Activated naive CD4-positive, alpha-beta T cell treated with anti-CD3 and anti-CD28 coated beads, Interleukin-2, amount 10 ng/mL, durations not matched to agents 7 days and 5 days (primary cell): ENCODE data around the gene MED27.

Source experiments
- CTCF ChIA-PET: fragments of 350-600 bp; sonication (Branson Sonifier 250); formaldehyde crosslinking; loops from one replicate; lab custom pipeline; 2021; ENCODE audit warnings: antibody characterized with exemption; lab: Charles Lee
- DNase-seq: peaks from one replicate; pipeline ENCODE4 v3.0.0-alpha.2; 2020
- H3K27ac Mint-ChIP-seq: one replicate; pipeline ENCODE4 v1.8.0; 2021; ENCODE audit warnings: mild to moderate bottlenecking, moderate library complexity, mixed read lengths
- H3K27me3 Mint-ChIP-seq: one replicate; pipeline ENCODE4 v1.8.0; 2021; ENCODE audit warnings: mild to moderate bottlenecking, mixed read lengths
- H3K36me3 Mint-ChIP-seq: one replicate; pipeline ENCODE4 v1.8.0; 2021; ENCODE audit warnings: mixed read lengths
- H3K4me1 Mint-ChIP-seq: one replicate; pipeline ENCODE4 v1.8.0; 2021; ENCODE audit warnings: mixed read lengths
- H3K4me3 Mint-ChIP-seq: one replicate; pipeline ENCODE4 v1.8.0; 2021; ENCODE audit warnings: mild to moderate bottlenecking, moderate library complexity, mixed read lengths
- H3K9me3 Mint-ChIP-seq: one replicate; pipeline ENCODE4 v1.8.0; 2021; ENCODE audit warnings: mixed read lengths

Gene MED27

DNA sequence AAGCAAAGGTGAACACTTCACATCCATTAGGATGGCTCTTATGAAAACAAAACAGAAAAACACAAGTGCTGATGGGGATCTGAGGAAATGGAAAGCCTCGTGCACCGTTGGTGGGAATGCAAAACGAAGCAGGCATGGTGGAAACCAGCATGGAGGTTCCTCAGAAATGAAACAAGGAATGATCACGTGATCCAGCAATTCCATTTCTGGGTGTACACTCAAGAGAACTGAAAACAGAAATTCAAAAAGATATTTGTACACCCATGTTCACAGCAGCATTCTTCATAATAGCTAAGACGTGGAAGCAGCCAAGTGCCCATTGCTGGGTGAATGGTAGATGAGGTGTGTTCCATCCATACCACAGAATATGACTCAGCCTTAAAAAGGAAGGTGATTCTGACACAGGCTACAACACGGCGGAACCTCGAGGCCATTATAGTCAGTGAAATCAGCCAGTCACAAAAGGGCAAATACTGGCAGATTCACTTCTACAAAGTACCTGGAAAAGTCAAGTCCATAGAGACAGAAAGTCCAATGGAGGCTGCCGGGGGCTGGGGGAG, 252.6 kb downstream of the MED27 start:
- no peak for DNase-seq
- no peak overlapping the region for H3K27ac Mint-ChIP-seq
- CTCF ChIA-PET: no interaction called here
- no peaks in the 10 kb centered on the region for H3K9me3 Mint-ChIP-seq
- H3K4me1 Mint-ChIP-seq: no peaks in the 10 kb centered on the region
- H3K27me3 Mint-ChIP-seq: peaks cover 41% of the 10 kb centered on the region
- H3K36me3 Mint-ChIP-seq: no peaks in the 10 kb centered on the region
- H3K4me3 Mint-ChIP-seq: no peak overlapping the region

DNA sequence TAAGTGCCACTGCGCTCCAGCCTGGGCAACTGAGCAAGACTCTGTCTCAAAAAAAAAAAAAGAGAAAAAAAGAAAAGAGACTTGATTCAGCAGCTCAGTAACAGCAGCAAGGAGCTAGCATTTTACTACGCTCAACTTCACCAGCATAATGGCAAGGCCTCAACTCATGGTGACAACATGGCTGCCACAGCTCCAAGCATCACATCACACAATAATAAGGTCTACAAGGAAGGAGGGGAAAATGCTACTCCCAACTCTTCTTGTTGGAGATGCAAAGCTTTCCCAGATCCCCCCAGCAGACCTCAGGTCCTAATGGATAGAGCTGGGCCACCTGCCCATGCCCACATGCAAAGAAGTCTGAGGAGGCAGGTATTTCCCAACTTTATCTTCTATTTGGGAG, 253.6 kb downstream of the MED27 start:
- no peak for DNase-seq
- Mint-ChIP-seq H3K36me3 (no peaks in the 10 kb centered on the region), H3K27ac (no peak overlapping the region), H3K27me3 (peaks cover 44% of the 10 kb centered on the region), H3K4me1 (no peaks in the 10 kb centered on the region), H3K4me3 (no peak overlapping the region), H3K9me3 (no peaks in the 10 kb centered on the region)
- CTCF ChIA-PET: no interaction called here

DNA sequence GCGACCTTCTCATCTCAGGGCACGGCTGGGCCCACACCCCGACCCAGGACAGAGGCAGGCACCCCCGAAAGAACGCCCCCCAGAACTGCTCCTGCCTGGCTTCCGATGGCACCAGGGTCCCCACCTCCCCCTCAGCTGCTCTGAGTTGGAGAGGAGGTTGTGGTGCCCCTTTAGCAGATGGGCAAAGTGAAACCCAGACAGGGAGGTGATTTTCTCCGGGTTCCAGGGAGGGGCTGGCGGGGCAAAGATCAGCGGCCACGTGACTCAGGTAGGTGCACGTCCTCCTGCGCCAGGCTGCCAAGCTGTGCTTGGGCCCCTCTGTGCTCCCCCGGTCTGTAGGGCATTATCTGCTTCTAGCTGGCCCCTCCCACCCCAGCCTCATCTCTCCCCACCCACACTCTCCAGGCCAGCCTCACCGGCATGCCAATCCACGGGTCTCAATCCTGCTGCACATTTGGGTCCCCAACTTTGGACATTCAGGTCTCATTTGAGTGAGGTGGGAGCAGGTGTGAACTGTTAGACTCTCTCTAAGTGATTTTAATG, 254.6 kb downstream of the MED27 start:
- H3K4me1 Mint-ChIP-seq: no peaks in the 10 kb centered on the region
- no peak overlapping the region for H3K27ac Mint-ChIP-seq
- DNase-seq: no peak
- CTCF ChIA-PET: no interaction called here
- H3K9me3 Mint-ChIP-seq: no peaks in the 10 kb centered on the region
- H3K36me3 Mint-ChIP-seq: no peaks in the 10 kb centered on the region
- no peak overlapping the region for H3K4me3 Mint-ChIP-seq
- peaks cover 48% of the 10 kb centered on the region for H3K27me3 Mint-ChIP-seq

DNA sequence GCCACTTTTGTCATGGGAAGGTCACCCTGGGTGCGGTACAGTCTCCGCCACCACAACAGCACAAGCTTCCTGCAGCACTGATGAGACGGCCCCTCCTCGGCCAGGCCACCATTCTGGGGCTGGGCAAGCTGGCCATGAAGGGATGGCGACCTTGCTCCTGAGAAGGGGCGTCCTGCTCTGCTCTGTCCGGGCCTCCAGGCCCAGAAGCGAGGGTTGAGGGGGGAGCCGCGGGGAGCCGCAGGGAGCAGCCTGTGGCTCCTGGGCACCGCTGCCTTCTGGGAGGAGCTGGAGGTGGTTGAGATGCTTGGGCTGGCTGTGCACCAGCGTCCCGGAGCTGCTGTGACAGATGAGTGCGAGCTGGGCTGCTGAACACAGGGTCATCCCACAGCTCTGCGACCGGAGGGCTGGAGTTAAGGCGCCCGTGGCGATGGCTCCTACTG, 255.5 kb downstream of the MED27 start:
- Mint-ChIP-seq H3K27ac (no peak overlapping the region), H3K27me3 (peaks cover 48% of the 10 kb centered on the region), H3K4me1 (no peaks in the 10 kb centered on the region), H3K4me3 (no peak overlapping the region), H3K36me3 (no peaks in the 10 kb centered on the region), H3K9me3 (no peaks in the 10 kb centered on the region)
- no peak for DNase-seq
- CTCF ChIA-PET: no interaction called here

DNA sequence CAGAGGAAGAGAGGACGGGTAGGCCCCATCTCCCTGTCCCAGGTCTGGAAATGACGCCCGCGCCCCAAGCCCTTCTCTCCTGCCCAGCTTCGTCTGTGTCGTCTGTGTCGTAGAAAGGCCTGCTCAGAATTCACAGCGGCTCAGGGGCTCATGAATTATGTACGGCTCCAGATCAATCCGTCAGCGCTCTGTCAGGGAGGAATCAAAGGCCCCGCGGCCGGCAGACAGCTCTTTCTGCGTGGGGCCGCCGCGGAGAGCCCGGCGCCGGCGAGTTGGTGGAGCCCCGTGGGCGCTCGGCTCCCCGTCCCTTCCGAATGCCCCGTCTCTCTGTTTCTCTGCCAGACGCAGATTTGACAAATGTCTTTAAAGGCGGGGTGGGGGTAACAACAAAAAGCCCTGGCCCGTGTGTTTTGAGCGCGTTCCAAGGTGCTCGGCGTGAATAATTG, 255.9 kb downstream of the MED27 start:
- no peaks in the 10 kb centered on the region for H3K9me3 Mint-ChIP-seq
- H3K4me3 Mint-ChIP-seq: no peak overlapping the region
- CTCF ChIA-PET: no interaction called here
- peaks cover 46% of the 10 kb centered on the region for H3K27me3 Mint-ChIP-seq
- DNase-seq: no peak
- no peak overlapping the region for H3K27ac Mint-ChIP-seq
- H3K4me1 Mint-ChIP-seq: no peaks in the 10 kb centered on the region
- no peaks in the 10 kb centered on the region for H3K36me3 Mint-ChIP-seq

DNA sequence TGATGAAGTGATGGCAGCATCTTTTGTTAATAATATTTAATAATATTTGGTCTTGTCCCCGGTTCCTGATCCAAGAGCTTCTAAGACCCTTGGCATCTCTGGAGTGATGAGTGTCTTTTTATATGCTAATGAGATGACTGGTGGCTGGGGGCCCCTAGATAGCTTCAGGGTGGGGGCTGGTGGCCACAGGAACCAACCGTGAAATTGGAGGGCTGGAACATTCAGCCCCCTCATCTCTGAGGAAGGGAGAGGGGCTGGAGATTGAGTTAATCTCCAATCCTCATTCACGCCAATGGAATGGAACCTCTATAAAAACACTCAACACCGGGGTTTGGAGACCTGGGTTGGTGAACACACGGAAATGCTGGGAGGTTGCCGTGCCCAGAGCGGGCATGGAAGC, 261.6 kb downstream of the MED27 start:
- H3K36me3 Mint-ChIP-seq: no peaks in the 10 kb centered on the region
- H3K4me3 Mint-ChIP-seq: no peak overlapping the region
- H3K27me3 Mint-ChIP-seq: peaks cover 38% of the 10 kb centered on the region
- no peaks in the 10 kb centered on the region for H3K9me3 Mint-ChIP-seq
- no peak overlapping the region for H3K27ac Mint-ChIP-seq
- no peak for DNase-seq
- CTCF ChIA-PET: no interaction called here
- no peaks in the 10 kb centered on the region for H3K4me1 Mint-ChIP-seq

DNA sequence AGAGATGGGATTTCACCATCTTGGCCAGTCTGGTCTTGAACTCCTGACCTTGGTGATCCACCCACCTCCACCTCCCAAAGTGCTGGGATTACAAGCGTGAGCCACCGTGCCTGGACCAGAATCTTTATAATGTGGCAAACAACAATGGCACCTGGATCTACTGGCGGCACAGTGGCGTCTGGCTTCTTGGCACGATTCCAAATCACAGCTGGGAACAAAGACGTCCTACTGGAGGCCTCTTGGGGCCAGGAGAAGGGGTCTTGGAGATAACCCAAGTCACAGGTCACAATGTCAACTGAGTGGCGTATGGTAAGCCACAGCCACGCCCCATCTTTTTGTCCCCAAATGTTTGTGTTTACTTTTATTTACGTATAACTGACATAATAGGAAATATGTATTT, 262.0 kb downstream of the MED27 start:
- Mint-ChIP-seq H3K27me3 (peaks cover 38% of the 10 kb centered on the region), H3K36me3 (no peaks in the 10 kb centered on the region), H3K9me3 (no peaks in the 10 kb centered on the region), H3K4me1 (no peaks in the 10 kb centered on the region), H3K4me3 (no peak overlapping the region), H3K27ac (no peak overlapping the region)
- DNase-seq: no peak
- CTCF ChIA-PET: no interaction called here

DNA sequence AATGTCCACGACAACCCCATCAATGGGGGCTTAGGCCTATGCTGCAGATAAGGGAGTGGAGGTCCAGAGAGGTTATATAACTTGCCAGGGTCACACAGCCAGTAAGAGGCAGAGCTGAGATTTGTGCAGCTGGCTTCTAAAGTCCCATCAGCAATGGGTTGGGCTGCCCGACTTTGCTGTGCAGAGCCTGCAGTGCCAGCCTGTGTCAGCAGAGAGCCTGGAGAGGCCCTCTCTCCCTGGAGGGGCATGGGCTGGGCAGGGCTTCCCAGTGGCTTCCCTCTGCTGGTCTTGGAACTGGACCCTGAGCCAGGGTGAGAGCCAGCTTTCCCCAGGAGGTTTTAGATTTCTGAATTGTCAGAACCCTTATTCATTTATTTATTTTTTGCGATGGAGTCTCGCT, 262.6 kb downstream of the MED27 start:
- Mint-ChIP-seq H3K9me3 (no peaks in the 10 kb centered on the region), H3K4me1 (no peaks in the 10 kb centered on the region)

DNA sequence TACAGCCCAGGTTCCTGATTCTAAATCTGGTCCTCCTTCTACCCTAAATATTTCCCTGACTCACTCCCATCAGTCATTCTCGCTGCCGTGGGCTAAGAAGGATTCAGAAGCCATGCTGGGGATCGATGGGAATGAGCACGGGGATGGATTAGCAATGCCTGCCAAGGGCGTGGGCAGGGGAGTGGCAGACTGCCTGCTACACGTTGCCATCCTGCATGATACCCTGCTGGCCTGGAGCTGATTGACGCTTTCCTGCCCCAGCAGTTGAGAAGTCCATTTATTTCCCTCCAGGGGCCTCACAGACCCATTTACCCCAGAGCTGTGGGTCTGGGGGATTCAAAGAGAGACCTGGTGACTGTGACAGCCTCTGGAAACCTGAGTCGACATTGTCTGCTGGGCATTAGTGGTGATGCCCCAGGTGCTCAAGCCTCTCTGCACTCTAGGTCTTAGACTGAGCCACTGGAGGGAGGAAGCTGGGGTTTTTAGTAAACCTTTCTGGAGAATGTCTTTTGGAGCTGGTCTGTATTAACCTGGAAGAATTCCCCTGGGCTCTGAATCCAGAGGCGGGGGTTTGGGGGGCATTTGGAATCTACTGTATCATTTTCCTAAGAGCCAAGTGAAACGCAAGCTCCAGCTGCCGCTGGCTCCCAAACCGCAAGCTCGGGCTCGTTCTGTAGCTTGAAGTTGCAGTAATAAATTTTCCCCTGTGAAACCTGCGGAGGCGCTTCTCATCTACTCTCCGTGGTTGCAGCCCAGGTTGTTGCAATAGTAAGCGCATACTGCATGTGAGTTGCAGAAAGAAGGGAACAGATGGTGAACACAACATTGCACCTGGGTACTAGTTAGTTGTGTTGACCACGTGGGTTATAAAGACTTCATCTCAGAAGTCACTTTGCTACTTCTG, 263.4 kb downstream of the MED27 start:
- H3K36me3 Mint-ChIP-seq: no peaks in the 10 kb centered on the region

More for the DNA sequence above, 262.6 kb downstream of the MED27 start:
- no peak overlapping the region for H3K4me3 Mint-ChIP-seq
- no peak for DNase-seq
- no peak overlapping the region for H3K27ac Mint-ChIP-seq
- CTCF ChIA-PET: no interaction called here
- H3K36me3 Mint-ChIP-seq: no peaks in the 10 kb centered on the region
- H3K27me3 Mint-ChIP-seq: peaks cover 41% of the 10 kb centered on the region

DNA sequence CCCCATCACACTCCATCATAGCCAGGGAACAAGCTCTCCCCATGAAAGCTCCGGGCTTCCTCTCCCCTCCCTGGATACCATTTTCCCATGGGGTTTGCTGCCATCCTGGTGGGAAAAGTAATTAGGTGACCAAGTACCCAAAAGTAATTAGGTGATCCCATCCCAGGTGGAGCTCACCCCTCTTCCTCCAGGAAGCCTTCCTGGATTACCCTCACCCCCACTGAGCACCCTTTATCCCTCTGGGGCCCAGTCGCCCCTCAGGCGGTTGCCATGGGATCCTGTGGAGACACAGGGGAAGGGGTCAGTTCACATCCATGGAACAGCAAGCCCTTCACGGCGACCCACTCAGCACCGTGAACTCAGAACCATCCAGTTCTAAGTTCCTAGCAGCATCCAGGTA, 265.0 kb downstream of the MED27 start:
- DNase-seq: no peak
- Mint-ChIP-seq H3K27ac (no peak overlapping the region), H3K4me3 (no peak overlapping the region), H3K36me3 (no peaks in the 10 kb centered on the region), H3K9me3 (no peaks in the 10 kb centered on the region), H3K27me3 (peaks cover 41% of the 10 kb centered on the region), H3K4me1 (no peaks in the 10 kb centered on the region)
- CTCF ChIA-PET: no interaction called here

More for the DNA sequence above, 263.4 kb downstream of the MED27 start:
- Mint-ChIP-seq H3K27me3 (peaks cover 42% of the 10 kb centered on the region), H3K4me3 (no peak overlapping the region), H3K4me1 (no peaks in the 10 kb centered on the region), H3K9me3 (no peaks in the 10 kb centered on the region), H3K27ac (no peak overlapping the region)
- CTCF ChIA-PET: interaction anchor here (0.5 kb wide), 1 partner anchor 532 kb away, joined by 3 read pairs; no protein-coding TSS in a partner anchor
- DNase-seq: no peak

DNA sequence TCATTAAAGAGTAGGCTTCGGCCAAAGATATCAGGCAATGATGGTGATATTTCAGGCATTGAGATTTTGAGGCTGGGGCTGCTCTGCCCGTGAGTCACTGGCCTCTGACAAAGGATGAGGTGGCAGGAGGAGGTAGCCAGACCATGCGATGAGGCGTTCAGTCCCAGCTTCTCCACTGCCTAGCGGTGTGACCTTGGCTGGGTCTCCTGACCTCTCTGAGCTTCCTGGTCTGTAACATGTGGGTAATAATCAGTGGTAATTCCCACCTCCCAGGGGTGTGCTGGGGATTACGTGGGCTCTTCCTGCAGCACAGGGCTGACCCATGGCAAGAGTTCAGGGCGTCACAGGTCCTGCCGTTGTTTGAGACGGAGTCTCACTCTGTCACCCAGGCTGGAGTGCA, 266.6 kb downstream of the MED27 start:
- Mint-ChIP-seq H3K27me3 (peaks cover 51% of the 10 kb centered on the region), H3K36me3 (no peaks in the 10 kb centered on the region), H3K4me1 (no peaks in the 10 kb centered on the region), H3K9me3 (no peaks in the 10 kb centered on the region), H3K4me3 (no peak overlapping the region), H3K27ac (no peak overlapping the region)
- CTCF ChIA-PET: no interaction called here
- DNase-seq: no peak

DNA sequence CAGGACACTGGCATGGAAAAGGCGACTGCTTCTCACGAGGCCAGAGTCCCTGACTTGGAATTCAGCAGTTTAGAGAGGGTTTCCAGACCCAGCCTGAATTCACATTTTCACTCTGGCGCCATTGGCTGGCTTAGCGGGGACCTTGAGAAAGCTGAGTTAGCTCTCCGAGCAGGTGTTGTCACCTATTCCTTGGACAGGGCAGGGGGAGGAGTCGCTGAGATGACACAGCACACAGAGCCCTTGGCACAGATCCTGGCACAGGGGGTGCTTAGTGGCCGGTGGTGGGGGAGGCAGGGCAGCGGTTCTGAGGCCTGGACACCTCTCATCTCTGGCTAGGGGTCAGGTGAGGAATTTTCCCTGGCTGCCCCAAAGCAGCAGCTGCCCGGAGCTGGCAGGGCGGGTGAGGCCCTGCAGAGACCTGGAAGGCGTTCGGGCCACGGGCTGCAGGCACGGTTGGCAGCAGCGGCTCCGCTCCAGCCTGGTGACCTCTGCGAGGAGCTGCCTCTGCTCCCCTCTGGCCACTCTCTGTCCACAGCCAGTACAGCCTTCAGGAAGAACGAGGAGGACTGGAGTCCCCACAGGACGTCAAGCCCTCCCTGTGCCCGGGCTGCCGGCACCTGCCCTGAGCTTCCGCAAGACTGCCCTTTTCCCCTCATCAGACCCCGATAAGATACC, 267.4 kb downstream of the MED27 start:
- CTCF ChIA-PET: no interaction called here
- H3K27ac Mint-ChIP-seq: no peak overlapping the region
- no peak overlapping the region for H3K4me3 Mint-ChIP-seq
- DNase-seq: no peak
- H3K9me3 Mint-ChIP-seq: no peaks in the 10 kb centered on the region
- H3K27me3 Mint-ChIP-seq: peaks cover 58% of the 10 kb centered on the region
- H3K4me1 Mint-ChIP-seq: no peaks in the 10 kb centered on the region
- H3K36me3 Mint-ChIP-seq: no peaks in the 10 kb centered on the region

DNA sequence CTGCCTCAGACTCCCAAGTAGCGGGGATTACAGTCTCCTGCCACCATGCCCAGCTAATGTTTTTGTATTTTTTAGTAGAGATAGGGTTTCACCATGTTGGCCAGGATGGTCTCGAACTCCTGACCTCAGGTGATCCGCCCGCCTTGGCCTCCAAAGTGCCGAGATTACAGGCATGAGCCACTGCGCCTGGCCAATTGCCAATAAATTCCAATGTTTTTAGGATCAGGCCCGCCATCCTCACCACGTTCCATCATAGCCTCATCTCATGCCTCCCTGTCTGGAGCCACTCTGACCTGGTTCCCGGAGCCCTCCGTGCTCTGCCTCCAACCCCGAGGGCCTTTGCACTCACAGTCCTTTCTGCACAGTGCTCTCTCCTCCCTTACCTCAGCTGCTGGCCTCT, 268.3 kb downstream of the MED27 start:
- H3K4me3 Mint-ChIP-seq: no peak overlapping the region
- H3K9me3 Mint-ChIP-seq: no peaks in the 10 kb centered on the region
- no peaks in the 10 kb centered on the region for H3K4me1 Mint-ChIP-seq
- H3K27ac Mint-ChIP-seq: no peak overlapping the region
- peaks cover 66% of the 10 kb centered on the region for H3K27me3 Mint-ChIP-seq
- no peak for DNase-seq
- CTCF ChIA-PET: no interaction called here
- H3K36me3 Mint-ChIP-seq: no peaks in the 10 kb centered on the region

DNA sequence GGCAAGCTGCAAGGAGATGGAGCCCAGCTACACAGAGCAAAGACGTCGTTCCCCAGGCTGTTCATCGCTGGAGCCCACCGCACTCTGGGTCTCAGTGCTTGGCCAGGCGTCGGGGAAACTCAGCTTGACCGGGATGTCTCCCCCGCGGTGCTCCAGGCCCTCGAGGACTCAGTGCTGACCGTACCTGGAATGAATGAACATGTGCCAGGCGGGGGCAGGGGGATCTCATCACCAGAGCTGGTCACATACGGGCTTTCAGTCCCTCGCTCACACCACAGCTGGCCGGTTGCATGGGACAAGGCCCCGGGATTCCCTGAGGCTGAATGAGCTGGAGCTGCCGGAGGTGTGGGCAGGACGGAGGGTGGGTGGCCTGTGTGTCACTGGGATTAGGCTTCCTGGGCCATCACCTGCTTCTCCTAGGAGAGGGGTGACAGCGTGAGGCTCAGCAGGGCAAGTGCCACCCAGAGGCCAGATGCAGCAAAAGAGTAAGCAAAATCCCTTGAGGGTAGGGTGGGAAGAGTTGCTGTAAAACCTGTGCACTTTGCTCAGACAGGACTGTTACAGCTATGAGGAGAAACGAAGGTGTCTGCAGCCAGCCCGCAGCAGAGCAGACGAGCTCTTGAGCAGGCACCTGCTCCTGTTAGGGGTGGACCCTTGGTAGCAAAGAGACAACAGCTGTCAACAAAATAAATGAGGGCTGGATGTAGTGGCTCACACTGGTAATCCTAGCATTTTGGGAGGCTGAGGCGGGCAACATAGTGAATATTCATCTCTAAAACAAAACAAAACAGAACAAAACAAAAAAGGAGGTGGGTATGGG, 269.1 kb downstream of the MED27 start:
- DNase-seq: no peak
- Mint-ChIP-seq H3K36me3 (no peaks in the 10 kb centered on the region), H3K27ac (no peak overlapping the region), H3K4me1 (no peaks in the 10 kb centered on the region), H3K4me3 (no peak overlapping the region), H3K9me3 (no peaks in the 10 kb centered on the region), H3K27me3 (peaks cover 67% of the 10 kb centered on the region)
- CTCF ChIA-PET: interaction anchor here (0.9 kb wide), 1 partner anchor 29 kb away, joined by 3 read pairs; no protein-coding TSS in a partner anchor
